Endothelial cell of umbilical vein (primary cell): ENCODE results near the gene FBXO30. TPM values are rescaled to one million over a fixed set of nuclear protein-coding genes. Genes with fewer than 3 reads are reported as not detected.

Source experiments
- BruUV-seq: library from RNA; stranded (reverse); fragments of 400-500 nt; replicated peaks from 2 replicates; lab custom pipeline; 2021; lab: Mats Ljungman, UMichigan
- CTCF ChIA-PET: fragments of 300-600, 350-600 bp; sonication (Branson Sonifier 250); formaldehyde crosslinking; loops from one replicate; lab custom pipeline; 2021; ENCODE audit warnings: antibody characterized with exemption, inconsistent platforms; lab: Charles Lee
- POLR2A ChIA-PET: fragments of 300-600, 350-600 bp; sonication (Branson Sonifier 250); formaldehyde crosslinking; loops from one replicate; lab custom pipeline; 2021; ENCODE audit warnings: antibody characterized with exemption, inconsistent platforms; lab: Charles Lee
- DNase-seq: peaks from one replicate; pipeline ENCODE4 v3.0.0-alpha.2; 2011; ENCODE audit warnings: low read depth, low spot score
- FAIRE-seq: peaks from 2 replicates; lab custom pipeline; 2011; peaks lifted over from hg19 to GRCh38; lab: Jason Lieb, UNC
- H2AFZ ChIP-seq: 2 replicates; pipeline ENCODE4 v1.6.0; 2012; ENCODE audit warnings: low read depth, low read length, control low read depth, inconsistent platforms
- H3K27ac ChIP-seq: 2 replicates; pipeline ENCODE4 v1.5.1; 2011; ENCODE audit warnings: low read depth, mild to moderate bottlenecking, control low read depth, low read length, moderate library complexity; ENCODE audit not compliant: insufficient read depth
- H3K27me3 ChIP-seq, 2 experiments: 2 replicates each; pipeline versions ENCODE4 v1.6.0 to v1.6.1; 2011; ENCODE audit warnings: low read length in 2 of 2, mixed read lengths in 1 of 2; ENCODE audit not compliant: control insufficient read depth in 2 of 2, insufficient read depth in 2 of 2
- H3K36me3 ChIP-seq, 2 experiments: 2 replicates in 1 of 2; 3 replicates in 1 of 2; pipeline ENCODE4 v1.5.1; 2011; ENCODE audit warnings: low read length in 2 of 2, mild to moderate bottlenecking in 1 of 2, moderate library complexity in 1 of 2; ENCODE audit not compliant: control insufficient read depth in 2 of 2, insufficient read depth in 2 of 2; ENCODE audit errors: extremely low read depth in 1 of 2
- H3K4me1 ChIP-seq: 3 replicates; pipeline ENCODE4 v1.5.1; 2011; ENCODE audit warnings: mild to moderate bottlenecking, low read length; ENCODE audit not compliant: control insufficient read depth, insufficient read depth; ENCODE audit errors: extremely low read depth
- H3K4me2 ChIP-seq: 2 replicates; pipeline ENCODE4 v1.6.1; 2011; ENCODE audit warnings: low read length, control low read depth, mixed read lengths; ENCODE audit not compliant: insufficient read depth
- H3K4me3 ChIP-seq, 3 experiments: fragments of 200-600 bp in 1 of 3; sonication (generic), shearing (Covaris generic) in 1 of 3; replicated peaks in 1 of 3; 2 replicates each; pipeline ENCODE4 v1.5.1; 2011 to 2016; ENCODE audit warnings: control low read depth in 3 of 3, low read length in 3 of 3, mild to moderate bottlenecking in 2 of 3, inconsistent platforms in 1 of 3, low read depth in 1 of 3, moderate library complexity in 1 of 3; ENCODE audit not compliant: insufficient read depth in 1 of 3
- H3K79me2 ChIP-seq: 2 replicates; pipeline ENCODE4 v1.6.0; 2012; ENCODE audit warnings: low read length, inconsistent platforms; ENCODE audit not compliant: control insufficient read depth, insufficient read depth
- H3K9ac ChIP-seq: replicated peaks from 2 replicates; pipeline ENCODE3; 2011; ENCODE audit warnings: low read length, control low read depth; ENCODE audit not compliant: insufficient read depth; ENCODE audit errors: extremely low read depth
- H3K9me1 ChIP-seq: replicated peaks from 3 replicates; pipeline ENCODE4 v1.6.0; 2011; ENCODE audit warnings: mild to moderate bottlenecking, low read length; ENCODE audit not compliant: control insufficient read depth, insufficient read depth; ENCODE audit errors: extremely low read depth
- H3K9me3 ChIP-seq: replicated peaks from 2 replicates; pipeline ENCODE4 v1.5.1; 2012; ENCODE audit warnings: low read length, inconsistent platforms; ENCODE audit not compliant: control insufficient read depth, insufficient read depth
- H4K20me1 ChIP-seq: replicated peaks from 2 replicates; pipeline ENCODE3; 2011; ENCODE audit warnings: mild to moderate bottlenecking, low read length; ENCODE audit not compliant: control insufficient read depth, insufficient read depth; ENCODE audit errors: extremely low read depth
- CTCF ChIP-seq, 2 donors: IDR thresholded peaks; 1 replicate in 1 of 2; 2 replicates in 1 of 2; pipeline ENCODE4 v1.5.1; 2011; ENCODE audit warnings: low read length in 2 of 2, mild to moderate bottlenecking in 2 of 2, moderate library complexity in 2 of 2, control low read depth in 1 of 2, inconsistent platforms in 1 of 2, low read depth in 1 of 2; ENCODE audit not compliant: insufficient read depth in 1 of 2; ENCODE audit errors: extremely low read depth in 1 of 2
- EZH2 ChIP-seq: IDR thresholded peaks from 2 replicates; pipeline ENCODE4 v1.6.1; 2012; ENCODE audit warnings: borderline replicate concordance, low read depth, mild to moderate bottlenecking, moderate library complexity, low read length, inconsistent platforms; ENCODE audit not compliant: severe bottlenecking
- FOS ChIP-seq: IDR thresholded peaks from 2 replicates; pipeline ENCODE4 v1.6.1; 2011; ENCODE audit warnings: mild to moderate bottlenecking, low read length, moderate library complexity, borderline replicate concordance; ENCODE audit not compliant: insufficient read depth
- GATA2 ChIP-seq: IDR thresholded peaks from 2 replicates; pipeline ENCODE4 v1.7.0; 2011; ENCODE audit warnings: low read depth, mild to moderate bottlenecking, moderate library complexity, mixed read lengths, low read length; ENCODE audit not compliant: insufficient read length, insufficient read depth
- JUN ChIP-seq: IDR thresholded peaks from 2 replicates; pipeline ENCODE4 v1.6.1; 2011; ENCODE audit warnings: borderline replicate concordance, low read depth; ENCODE audit not compliant: insufficient read length, insufficient read depth
- MYC ChIP-seq: IDR thresholded peaks from one replicate; pipeline ENCODE4 v1.6.1; 2011; ENCODE audit warnings: mild to moderate bottlenecking, low read depth, low read length
- POLR2A ChIP-seq: IDR thresholded peaks from 2 replicates; pipeline ENCODE4 v1.6.1; 2012; ENCODE audit warnings: low read depth, mild to moderate bottlenecking, control low read depth, low read length
- dilution Hi-C: fragments of 300-500 bp; cut with MboI; formaldehyde crosslinking; loops from one replicate; pipeline ENCODE4 v1.15.0; 2019; ENCODE audit warnings: low sequenced_read_pairs; ENCODE audit not compliant: extremely low pct_ligation_motif_present
- intact Hi-C: fragments of 100-400 bp; cut with micrococcal nuclease; formaldehyde crosslinking; loops from one replicate; pipeline ENCODE4 v1.10.0; 2022
- polyA plus RNA-seq, 4 experiments: library from polyadenylated mRNA; depleted of rRNA in 3 of 4; stranded (reverse) in 3 of 4; unstranded in 1 of 4; fragments of >200 nt; gene quantifications; 2 replicates each; pipeline versions ENCODE4 v1.2.1 to v1.2.3, GENCODE V29; 2011 to 2012; ENCODE audit warnings: missing spikeins in 1 of 4
- total RNA-seq: library from RNA; stranded (reverse); gene quantifications from 2 replicates; pipeline ENCODE4 v1.2.3, GENCODE V29; 2021

The FBXO30 gene
- total and polyA plus RNA-seq, 2 donors (not counting 3 experiments of a cell fraction or from before 2014, with no cell fraction given) = 3.3 to 11.1 TPM

DNA sequence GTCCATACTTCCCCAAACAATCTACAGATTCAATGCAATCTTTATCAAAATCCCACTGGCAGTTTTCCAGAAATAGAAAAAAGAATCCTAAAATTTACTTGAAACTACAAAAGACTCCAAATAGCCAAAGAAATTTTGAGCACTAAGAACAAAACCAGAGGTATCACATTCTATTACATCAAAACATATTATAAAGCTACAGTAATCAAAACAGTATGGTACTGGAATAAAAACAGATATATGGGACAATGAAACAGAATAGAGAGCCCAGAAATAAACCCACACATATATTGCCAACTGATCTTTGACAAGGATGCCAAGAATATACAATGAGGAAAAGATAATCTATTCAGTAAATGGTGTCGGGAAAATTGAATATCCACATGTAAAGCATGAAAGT is 46.0 kb upstream of the FBXO30 start:
- dilution Hi-C loops (no loop called here), intact Hi-C loops (no loop called here)
- no peak overlapping the region for H3K9ac ChIP-seq
- ChIA-PET POLR2A (no interaction called here), CTCF (no interaction called here)
- H3K9me1 ChIP-seq = no peaks in the 10 kb centered on the region
- no peak for FAIRE-seq
- no peaks in the 10 kb centered on the region for H3K4me1 ChIP-seq
- no peaks in the 10 kb centered on the region for H3K79me2 ChIP-seq
- no peak overlapping the region for H3K4me3 ChIP-seq
- H4K20me1 ChIP-seq = no peaks in the 10 kb centered on the region
- no TSS peak for BruUV-seq
- H3K27ac ChIP-seq = no peak overlapping the region
- H2AFZ ChIP-seq = no peak overlapping the region
- TF ChIP-seq POLR2A = no peak
- no peak for TF ChIP-seq MYC
- no peak for TF ChIP-seq GATA2
- no peak for TF ChIP-seq CTCF (IDR thresholded peaks at IDR 0.05; ENCODE audit: extremely low read depth in 1 of 2, insufficient read depth in 1 of 2, low read depth in 1 of 2, low read length in 2 of 2)
- TF ChIP-seq EZH2 = no peak
- no peak for TF ChIP-seq FOS
- no peak for TF ChIP-seq JUN
- H3K27me3 ChIP-seq = no peaks in the 10 kb centered on the region
- DNase-seq = no peak
- no peaks in the 10 kb centered on the region for H3K9me3 ChIP-seq
- no peak overlapping the region for H3K4me2 ChIP-seq
- no peaks in the 10 kb centered on the region for H3K36me3 ChIP-seq

DNA sequence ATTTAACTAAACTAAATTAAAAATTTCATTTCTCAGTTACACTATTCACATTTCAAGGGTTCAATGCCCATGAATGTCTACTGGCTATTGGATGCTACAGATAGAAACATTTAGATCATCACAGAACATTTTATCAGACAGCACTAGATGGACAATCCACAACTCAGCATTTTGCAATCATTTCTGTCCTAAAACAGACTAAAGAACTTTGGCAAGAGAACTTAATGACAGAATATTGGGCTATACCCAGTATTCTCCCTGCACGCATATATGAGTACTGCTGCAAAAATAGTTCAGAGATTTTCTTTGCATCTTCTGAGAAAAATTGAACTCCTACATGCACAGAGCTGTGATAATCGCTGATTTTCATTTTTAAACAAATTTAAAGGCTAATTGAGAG is 36.1 kb upstream of the FBXO30 start:
- Histone ChIP-seq H2AFZ (no peak overlapping the region), H4K20me1 (no peaks in the 10 kb centered on the region), H3K9me1 (no peaks in the 10 kb centered on the region), H3K4me1 (peaks cover 5% of the 10 kb centered on the region), H3K4me3 (no peak overlapping the region), H3K4me2 (no peak overlapping the region), H3K27me3 (no peaks in the 10 kb centered on the region), H3K36me3 (no peaks in the 10 kb centered on the region), H3K79me2 (no peaks in the 10 kb centered on the region), H3K9ac (no peak overlapping the region), H3K9me3 (no peaks in the 10 kb centered on the region), H3K27ac (no peak overlapping the region)
- POLR2A ChIA-PET = no interaction called here
- TF ChIP-seq JUN (no peak), MYC (no peak), POLR2A (no peak), GATA2 (no peak)
- dilution Hi-C loops (no loop called here), intact Hi-C loops (no loop called here)
- FAIRE-seq (no peak), DNase-seq (no peak)
- BruUV-seq = no TSS peak
- CTCF ChIA-PET = no interaction called here
